IPS-18a (cell line): ENCODE results near the gene SH3RF3.
"Not testable (repeated sequence)": the region's sequence is repeated elsewhere in the genome, so short reads cannot be mapped to it uniquely, and the experiment has no call there.

Source experiments
- H3K27ac ChIP-seq: one replicate; pipeline ENCODE4 v1.5.1; 2013; ENCODE audit warnings: low read length
- H3K27me3 ChIP-seq: one replicate; pipeline ENCODE4 v1.6.1; 2013; ENCODE audit warnings: mild to moderate bottlenecking, low read length; ENCODE audit not compliant: control insufficient read depth, insufficient read depth
- H3K36me3 ChIP-seq: one replicate; pipeline ENCODE4 v1.6.1; 2013; ENCODE audit warnings: low read depth, low read length; ENCODE audit not compliant: control insufficient read depth
- H3K4me1 ChIP-seq: one replicate; pipeline ENCODE4 v1.6.1; 2013; ENCODE audit warnings: low read depth, low read length; ENCODE audit not compliant: control insufficient read depth
- H3K4me3 ChIP-seq: one replicate; pipeline ENCODE4 v1.5.1; 2013; ENCODE audit warnings: low read length
- H3K9ac ChIP-seq: one replicate; pipeline ENCODE4 v1.6.1; 2013; ENCODE audit warnings: mild to moderate bottlenecking, low read length, moderate library complexity
- H3K9me3 ChIP-seq: one replicate; pipeline ENCODE4 v1.6.1; 2013; ENCODE audit warnings: low read depth, low read length; ENCODE audit not compliant: control insufficient read depth

SH3RF3 gene

DNA sequence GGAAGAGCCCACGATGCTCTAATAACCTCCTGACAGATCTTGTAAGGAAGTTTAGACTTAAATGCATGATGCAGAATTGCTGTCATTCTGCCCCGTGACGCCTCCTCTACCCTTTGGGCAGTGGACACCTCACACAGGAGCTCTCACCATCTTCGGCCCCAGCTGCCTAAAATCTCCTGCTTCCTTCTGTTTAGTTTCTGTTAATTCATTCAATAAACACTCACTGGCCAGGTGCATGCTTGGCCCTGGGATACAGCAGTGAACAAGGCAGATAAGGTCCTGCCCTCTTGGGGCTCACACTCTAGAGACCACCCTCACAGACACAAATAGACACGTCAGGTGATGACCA, 403.7 kb downstream of the SH3RF3 start:
- no peak overlapping the region for H3K4me3 ChIP-seq
- no peak overlapping the region for H3K27ac ChIP-seq
- no peaks in the 10 kb centered on the region for H3K27me3 ChIP-seq
- no peak overlapping the region for H3K9ac ChIP-seq
- H3K9me3 ChIP-seq = no peaks in the 10 kb centered on the region
- H3K4me1 ChIP-seq = no peaks in the 10 kb centered on the region
- no peaks in the 10 kb centered on the region for H3K36me3 ChIP-seq

DNA sequence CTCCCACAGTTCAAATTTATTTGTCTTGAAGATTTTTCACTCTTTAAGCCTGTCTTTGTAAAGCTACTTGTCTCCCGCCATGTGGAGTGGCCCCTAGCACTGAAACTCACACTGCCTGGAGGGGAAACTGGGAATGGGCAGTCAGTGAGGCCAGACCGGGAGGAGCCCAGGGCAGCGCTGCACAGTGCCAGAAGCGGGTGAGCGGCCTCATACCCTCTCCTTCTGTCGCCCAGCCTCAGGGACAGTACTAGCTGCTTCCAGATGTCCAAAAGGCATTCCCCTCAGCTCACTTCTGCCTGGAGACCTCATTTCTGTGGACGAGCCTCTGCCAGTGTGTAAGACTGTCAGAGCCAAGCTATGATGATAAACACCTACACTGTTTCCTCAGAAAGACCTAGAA, 404.8 kb downstream of the SH3RF3 start:
- H3K9ac ChIP-seq = no peak overlapping the region
- no peaks in the 10 kb centered on the region for H3K9me3 ChIP-seq
- H3K4me3 ChIP-seq = no peak overlapping the region
- H3K36me3 ChIP-seq = no peaks in the 10 kb centered on the region
- no peaks in the 10 kb centered on the region for H3K27me3 ChIP-seq
- H3K4me1 ChIP-seq = no peaks in the 10 kb centered on the region
- H3K27ac ChIP-seq = no peak overlapping the region

DNA sequence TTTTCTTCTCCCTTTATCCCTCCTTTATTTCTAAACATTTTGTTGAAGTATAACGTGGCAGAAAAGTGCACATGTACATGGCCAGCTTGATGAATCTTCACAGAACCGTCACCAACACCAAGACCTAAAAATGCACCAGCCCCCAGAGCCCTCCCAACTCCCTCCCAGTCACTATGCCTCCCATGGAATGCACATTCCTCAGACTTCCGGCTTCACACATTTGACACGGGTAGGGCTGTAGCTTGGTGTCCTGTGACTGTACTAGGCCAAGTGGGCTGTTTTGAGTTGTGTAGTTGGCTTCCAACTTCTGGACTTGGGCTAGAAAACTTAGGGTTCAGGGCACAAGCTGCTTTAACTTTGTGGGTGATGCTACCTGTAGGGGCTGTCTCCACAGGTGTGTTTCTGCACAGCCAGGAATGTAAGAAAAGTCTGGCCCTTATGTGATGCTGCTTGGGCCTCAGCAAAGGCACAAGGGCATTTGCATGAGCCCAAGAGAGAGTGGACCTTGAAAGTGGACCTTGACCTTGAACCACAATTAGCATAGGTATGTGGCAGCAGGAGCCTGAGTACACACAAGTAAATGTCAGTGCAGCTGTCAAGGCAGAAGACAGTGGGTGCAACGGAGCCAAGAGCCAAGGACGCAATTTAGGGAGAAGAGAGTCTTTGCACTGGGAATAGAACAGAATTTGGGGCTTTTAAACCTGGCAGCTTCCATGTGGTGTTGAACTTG, 406.4 kb downstream of the SH3RF3 start:
- Histone ChIP-seq H3K9ac (no peak overlapping the region), H3K27me3 (no peaks in the 10 kb centered on the region), H3K36me3 (no peaks in the 10 kb centered on the region), H3K9me3 (no peaks in the 10 kb centered on the region), H3K4me1 (no peaks in the 10 kb centered on the region), H3K4me3 (no peak overlapping the region), H3K27ac (no peak overlapping the region)

DNA sequence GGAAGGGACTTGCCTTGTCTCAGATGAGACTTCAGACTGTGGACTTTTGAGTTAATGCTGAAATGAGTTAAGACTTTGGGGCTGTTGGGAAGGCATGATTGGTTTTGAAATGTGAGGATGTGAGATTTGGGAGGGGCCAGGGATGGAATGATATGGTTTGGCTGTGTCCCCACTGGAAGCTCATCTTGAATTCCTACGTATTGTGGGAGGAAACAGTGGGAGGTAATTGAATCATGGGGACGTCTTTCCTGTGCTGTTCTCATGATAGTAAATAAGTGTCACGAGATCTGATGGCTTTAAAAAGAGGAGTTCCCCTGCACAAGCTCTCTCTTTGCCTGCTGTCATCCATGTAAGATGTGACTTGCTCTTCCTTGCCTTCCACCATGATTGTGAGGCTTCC, 407.6 kb downstream of the SH3RF3 start:
- not testable (repeated sequence) for H3K36me3 ChIP-seq, H3K4me1 ChIP-seq, H3K9ac ChIP-seq, H3K27ac ChIP-seq, H3K9me3 ChIP-seq, H3K27me3 ChIP-seq, H3K4me3 ChIP-seq

DNA sequence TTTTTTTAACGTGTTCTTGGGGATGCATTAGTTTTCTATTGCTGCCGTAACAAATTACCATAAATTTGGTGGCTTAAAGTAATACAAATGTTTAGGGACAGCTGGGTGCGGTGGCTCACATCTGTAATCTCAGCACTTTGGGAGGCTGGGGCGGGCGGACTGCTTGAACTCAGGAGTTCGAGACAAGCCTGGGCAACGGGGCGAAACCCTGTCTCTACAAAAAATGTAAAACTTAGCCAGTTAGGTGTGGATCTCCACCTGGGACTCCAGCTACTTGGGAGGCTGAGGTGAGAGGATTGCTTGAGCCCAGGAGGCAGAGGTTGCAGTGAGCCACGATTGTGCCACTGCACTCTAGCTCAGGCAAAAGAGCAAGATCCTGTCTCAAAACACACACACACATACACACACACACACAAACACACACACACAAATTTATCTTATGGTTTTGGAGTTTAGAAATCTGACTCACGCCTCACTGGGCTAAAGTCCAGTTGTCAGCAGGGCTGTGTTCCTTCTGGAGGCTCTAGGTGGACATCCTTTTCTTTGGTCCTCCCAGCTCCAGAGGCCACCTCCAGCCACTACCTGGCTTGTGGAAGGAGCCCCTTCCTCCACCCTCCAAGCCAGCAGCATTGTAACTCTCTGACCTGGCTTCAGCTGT, 408.7 kb downstream of the SH3RF3 start:
- Histone ChIP-seq H3K27me3 (no peaks in the 10 kb centered on the region), H3K27ac (no peak overlapping the region), H3K4me1 (no peaks in the 10 kb centered on the region), H3K9ac (no peak overlapping the region), H3K4me3 (no peak overlapping the region), H3K9me3 (no peaks in the 10 kb centered on the region), H3K36me3 (no peaks in the 10 kb centered on the region)

DNA sequence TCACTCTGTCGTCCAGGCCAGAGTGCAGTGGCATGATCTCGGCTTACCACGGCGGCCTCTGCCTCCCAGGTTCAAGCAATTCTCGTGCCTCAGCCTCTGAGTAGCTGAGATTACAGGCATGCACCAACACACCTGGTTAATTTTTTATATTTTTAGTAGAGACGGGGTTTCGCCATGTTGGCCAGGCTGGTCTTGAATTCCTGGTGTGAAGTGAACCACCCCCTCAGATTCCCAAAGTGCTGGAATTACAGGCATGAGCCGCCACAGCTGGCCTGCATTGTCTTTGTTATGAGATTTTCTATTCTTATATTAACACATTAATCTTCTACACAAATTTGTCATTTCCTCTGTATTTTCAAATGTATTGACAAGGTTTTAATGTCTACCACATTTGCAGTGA, 409.5 kb downstream of the SH3RF3 start:
- no peak overlapping the region for H3K27ac ChIP-seq
- no peaks in the 10 kb centered on the region for H3K36me3 ChIP-seq
- H3K4me1 ChIP-seq = no peaks in the 10 kb centered on the region
- H3K9ac ChIP-seq = no peak overlapping the region
- no peaks in the 10 kb centered on the region for H3K27me3 ChIP-seq
- no peak overlapping the region for H3K4me3 ChIP-seq
- no peaks in the 10 kb centered on the region for H3K9me3 ChIP-seq

DNA sequence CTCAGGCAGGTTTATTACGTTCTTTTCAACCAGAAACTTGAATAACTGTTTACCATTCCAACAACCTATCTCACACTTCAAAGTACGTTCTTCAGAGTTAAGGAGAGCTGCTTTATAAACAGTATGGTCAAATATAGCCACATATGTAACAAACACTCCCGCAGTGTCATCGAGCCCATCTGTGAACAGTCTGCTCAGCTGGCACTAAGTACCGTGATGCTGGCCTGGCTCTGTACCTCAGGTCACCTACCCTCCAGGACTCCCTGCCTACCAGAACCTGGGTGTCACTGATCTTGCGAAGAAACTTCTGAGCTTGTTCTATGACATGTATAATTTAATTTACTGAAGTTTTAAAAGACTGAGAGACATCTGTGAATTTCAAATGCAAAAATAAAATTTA, 413.4 kb downstream of the SH3RF3 start:
- no peak overlapping the region for H3K27ac ChIP-seq
- no peak overlapping the region for H3K4me3 ChIP-seq
- no peaks in the 10 kb centered on the region for H3K9me3 ChIP-seq
- H3K27me3 ChIP-seq = no peaks in the 10 kb centered on the region
- H3K4me1 ChIP-seq = no peaks in the 10 kb centered on the region
- H3K36me3 ChIP-seq = no peaks in the 10 kb centered on the region
- no peak overlapping the region for H3K9ac ChIP-seq

DNA sequence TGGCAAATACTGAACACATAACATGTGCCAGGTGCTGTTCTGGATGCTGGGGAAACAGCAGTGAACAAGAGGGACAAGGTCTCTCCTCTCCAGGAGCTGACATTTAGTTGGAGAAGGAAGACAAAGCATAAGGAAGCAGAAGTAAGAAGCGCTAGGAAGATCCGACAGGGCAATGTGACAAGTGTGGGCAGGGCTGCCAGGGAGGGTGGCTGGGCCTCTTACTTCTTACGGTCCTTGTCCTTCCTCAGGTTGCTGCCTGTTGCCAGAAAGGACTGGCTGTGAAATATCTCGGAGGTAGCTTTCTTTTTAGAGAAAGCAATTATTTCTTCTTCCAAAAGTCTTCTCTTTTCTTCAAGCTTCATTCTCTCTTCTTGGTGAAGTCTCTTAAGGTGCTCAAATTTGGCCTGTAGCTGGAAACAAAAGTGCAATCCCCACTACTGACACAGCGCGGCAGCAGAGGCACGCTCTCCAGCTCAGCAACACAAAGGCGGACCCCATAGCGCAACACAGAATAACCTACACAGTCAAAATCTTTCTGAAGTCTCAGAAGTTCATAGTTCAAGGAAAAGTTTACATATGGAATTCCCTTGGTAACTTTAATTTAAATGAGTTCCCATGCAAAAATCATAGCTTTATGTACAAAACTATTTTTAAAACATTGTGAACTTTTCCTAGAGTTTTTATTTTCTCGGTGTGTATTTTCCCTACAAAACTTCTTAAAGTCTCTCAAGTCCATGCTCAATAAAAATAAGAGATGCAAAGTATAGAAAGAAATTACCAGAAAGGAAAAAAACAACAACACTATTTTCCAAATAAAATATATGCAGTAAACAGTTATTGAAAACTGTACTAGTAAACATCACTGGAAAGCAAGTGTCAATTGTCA, 417.1 kb downstream of the SH3RF3 start:
- no peaks in the 10 kb centered on the region for H3K27me3 ChIP-seq
- H3K36me3 ChIP-seq = no peaks in the 10 kb centered on the region
- no peak overlapping the region for H3K4me3 ChIP-seq
- no peaks in the 10 kb centered on the region for H3K9me3 ChIP-seq
- H3K27ac ChIP-seq = no peak overlapping the region
- no peak overlapping the region for H3K9ac ChIP-seq
- H3K4me1 ChIP-seq = no peaks in the 10 kb centered on the region

DNA sequence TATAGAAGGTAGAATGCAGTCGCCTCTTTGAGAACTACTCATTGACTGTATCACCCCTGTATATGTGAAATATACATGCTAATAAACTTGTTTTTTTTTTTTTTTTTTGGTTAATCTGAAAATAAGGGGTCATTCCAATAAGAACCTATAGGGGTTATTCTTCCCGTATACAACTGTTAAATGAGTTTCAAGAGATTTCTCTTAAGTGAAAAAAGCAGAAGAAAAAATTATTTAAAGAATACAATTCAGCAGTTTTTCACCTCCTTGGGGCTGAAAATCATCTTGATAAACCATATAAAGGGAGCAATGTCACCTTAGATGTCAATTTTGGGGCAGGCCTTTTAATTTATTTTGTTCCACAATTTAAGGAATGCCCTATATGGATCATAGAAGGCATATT, 418.3 kb downstream of the SH3RF3 start:
- Histone ChIP-seq H3K9me3 (no peaks in the 10 kb centered on the region), H3K36me3 (peaks cover 1% of the 10 kb centered on the region), H3K4me3 (no peak overlapping the region), H3K4me1 (no peaks in the 10 kb centered on the region), H3K9ac (no peak overlapping the region), H3K27me3 (no peaks in the 10 kb centered on the region), H3K27ac (no peak overlapping the region)

DNA sequence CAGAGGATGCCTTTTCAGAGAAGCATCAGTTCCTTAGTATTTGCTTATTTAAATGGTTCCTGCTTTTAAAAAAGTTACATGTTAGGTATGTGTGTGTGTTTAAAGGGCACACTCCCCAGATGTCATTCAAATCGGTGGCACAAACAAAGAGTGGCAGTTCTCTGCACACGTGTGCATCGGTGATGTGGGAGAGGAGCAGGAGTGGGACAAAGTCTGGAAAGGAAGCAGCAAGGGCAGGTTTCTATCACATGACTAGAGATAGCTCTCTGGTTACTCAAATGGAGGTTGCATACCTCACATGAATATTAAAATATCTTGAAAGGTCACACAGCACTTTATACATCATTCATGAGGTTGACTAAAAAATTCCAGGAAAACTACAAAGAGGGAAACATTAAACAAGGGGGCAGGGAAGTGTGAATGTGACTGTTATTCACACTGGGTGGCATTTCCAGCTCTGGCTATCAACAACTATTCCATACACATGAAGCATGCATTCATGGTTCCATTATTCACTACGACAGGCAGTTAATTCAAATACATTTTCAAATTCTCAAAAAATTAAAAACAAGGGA, 420.1 kb downstream of the SH3RF3 start:
- no peaks in the 10 kb centered on the region for H3K27me3 ChIP-seq
- H3K9me3 ChIP-seq = no peaks in the 10 kb centered on the region
- no peak overlapping the region for H3K9ac ChIP-seq
- peaks cover 5% of the 10 kb centered on the region for H3K36me3 ChIP-seq
- no peak overlapping the region for H3K4me3 ChIP-seq
- H3K4me1 ChIP-seq = no peaks in the 10 kb centered on the region
- no peak overlapping the region for H3K27ac ChIP-seq
